Measurements from ENCODE around the gene OR2C3. TPM values are rescaled to one million over a fixed set of nuclear protein-coding genes. Genes with fewer than 3 reads are reported as not detected.
"Not testable (repeated sequence)": the region's sequence is repeated elsewhere in the genome, so short reads cannot be mapped to it uniquely, and the experiment has no call there.

OR2C3 gene
- total RNA-seq, result not detected in 2 replicates
- polyA plus RNA-seq (2012), result not detected

- no peak for DNase-seq (ENCODE audit: low read depth)
These were observed at the start of gene OR2C3 for GRCh38 chr1:247536340-247536739. Gene OR2C3 (minus strand): TSS chr1:247536440. CDS start chr1:247532511, 3,929 bp downstream.

GRCh38 chr1:247578946-247579460 lies 42.8 kb upstream of the OR2C3 start:
- no peak for DNase-seq (ENCODE audit: low read depth)

- DNase-seq (ENCODE audit: low read depth), result peak; percentile 1
These were observed 40.3 kb upstream of the OR2C3 start for GRCh38 chr1:247576514-247576913.

GRCh38 chr1:247574664-247575063 lies 38.4 kb upstream of the OR2C3 start:
- no peak for DNase-seq (ENCODE audit: low read depth)

DNA sequence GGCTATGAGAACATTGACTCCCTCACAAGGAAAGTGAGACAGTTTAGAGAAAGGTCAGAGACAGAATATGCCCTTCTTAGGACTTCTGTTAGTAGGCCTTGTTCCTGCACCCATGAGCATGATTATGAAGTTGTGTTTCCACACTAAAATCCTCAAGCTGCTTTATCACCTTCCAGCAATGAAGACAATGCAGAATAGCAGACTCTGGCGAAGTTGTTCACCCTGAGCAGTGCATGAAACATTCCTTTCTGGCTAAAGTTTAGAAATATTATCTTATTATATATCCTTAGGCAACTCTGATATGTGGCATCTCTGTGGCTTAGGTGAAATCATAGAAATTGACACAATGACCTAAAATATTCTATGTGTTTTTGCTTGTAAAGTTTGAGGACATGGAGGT lies 38.0 kb upstream of the OR2C3 start:
- no peak for DNase-seq (ENCODE audit: low read depth)

- DNase-seq (ENCODE audit: low read depth), result no peak
These were observed 26.0 kb upstream of the OR2C3 start for GRCh38 chr1:247562198-247562597.

- no peak for DNase-seq (ENCODE audit: low read depth)
These were observed 25.5 kb upstream of the OR2C3 start for GRCh38 chr1:247561711-247562110.

- no peak for DNase-seq (ENCODE audit: low read depth)
These were observed 21.9 kb upstream of the OR2C3 start for GRCh38 chr1:247557926-247558674.

DNA sequence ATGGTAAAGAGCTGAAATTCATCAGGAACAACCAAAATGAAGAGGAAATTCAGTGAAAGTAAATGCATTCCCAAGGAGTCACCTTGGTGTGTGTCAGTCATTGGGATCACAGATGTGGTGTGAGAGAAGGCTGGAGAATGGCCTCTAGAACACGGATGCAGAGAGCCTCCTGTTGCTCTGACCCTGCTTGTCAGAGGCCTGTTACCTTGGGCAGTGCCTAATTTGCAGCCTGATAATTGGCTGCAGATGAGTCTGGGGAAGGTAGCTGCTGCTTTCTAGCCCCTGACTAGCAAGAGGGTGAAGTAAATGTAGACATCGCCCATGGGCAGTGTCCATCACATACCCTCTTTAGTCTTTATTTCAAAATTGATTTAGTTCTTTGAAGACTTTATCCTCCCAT lies 16.0 kb upstream of the OR2C3 start:
- no peak for DNase-seq (ENCODE audit: low read depth)

GRCh38 chr1:247551721-247552120 lies 15.5 kb upstream of the OR2C3 start:
- DNase-seq (ENCODE audit: low read depth), result no peak

GRCh38 chr1:247548769-247549182 lies 12.5 kb upstream of the OR2C3 start, which contains the start of gene GCSAML:
Gene GCSAML (plus strand): TSS chr1:247549134. CDS start chr1:247549192, 58 bp downstream.
- no peak for DNase-seq (ENCODE audit: low read depth)

- DNase-seq (ENCODE audit: low read depth), result peak; percentile 0
These were observed 11.9 kb upstream of the OR2C3 start for GRCh38 chr1:247548092-247548491.

DNA sequence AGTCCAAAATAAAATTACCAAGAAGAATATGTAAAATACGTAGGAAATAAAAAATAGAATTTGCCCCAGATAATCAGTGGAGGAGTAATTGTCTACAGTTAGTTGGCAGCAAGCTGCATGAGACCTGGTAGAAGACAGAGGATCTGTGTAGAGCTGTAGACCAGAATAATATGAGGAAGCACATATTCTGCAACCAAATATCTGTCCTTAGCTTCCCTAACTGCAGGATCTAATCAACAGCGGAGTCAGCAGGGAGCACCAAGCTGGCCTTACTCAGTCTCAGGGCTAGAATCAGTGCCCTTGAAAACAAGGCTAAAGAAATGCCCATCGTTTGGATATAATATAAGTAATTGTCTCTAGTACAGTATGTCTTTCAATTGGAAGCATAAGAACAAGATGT lies 6.6 kb upstream of the OR2C3 start:
- no peak for DNase-seq (ENCODE audit: low read depth)

GRCh38 chr1:247540581-247540980 lies 4.3 kb upstream of the OR2C3 start:
- DNase-seq (ENCODE audit: low read depth), result no peak

GRCh38 chr1:247539215-247539614 lies 3.0 kb upstream of the OR2C3 start:
- no peak for DNase-seq (ENCODE audit: low read depth)

GRCh38 chr1:247538561-247538960 lies 2.3 kb upstream of the OR2C3 start:
- no peak for DNase-seq (ENCODE audit: low read depth)

GRCh38 chr1:247535402-247535801 lies 838 bp downstream of the OR2C3 start:
- DNase-seq (ENCODE audit: low read depth), result no peak

- no peak for DNase-seq (ENCODE audit: low read depth)
These were observed 4.3 kb downstream of the OR2C3 start for GRCh38 chr1:247531937-247532336.

DNA sequence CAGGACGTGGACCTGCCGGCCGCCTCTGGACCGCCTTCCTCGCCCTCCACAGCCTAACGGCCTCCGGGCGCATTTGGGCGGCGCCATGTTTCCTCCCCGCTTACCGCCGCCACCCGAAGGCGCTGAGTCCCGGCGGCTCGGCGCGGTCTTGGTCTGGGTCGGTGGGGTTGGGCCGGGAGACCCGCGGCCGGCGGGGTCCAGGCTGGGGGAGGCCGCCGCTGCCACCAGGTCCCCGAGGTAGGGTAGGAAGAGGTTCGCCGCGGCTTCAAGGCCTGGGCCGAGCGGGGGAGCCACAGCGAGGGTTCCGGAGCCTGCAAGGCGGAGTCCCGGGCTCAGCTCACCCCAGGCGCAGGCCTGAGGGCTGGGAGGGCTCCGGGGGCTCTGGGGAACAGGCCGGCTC lies 5.5 kb downstream of the OR2C3 start:
- no peak for DNase-seq (ENCODE audit: low read depth)

DNA sequence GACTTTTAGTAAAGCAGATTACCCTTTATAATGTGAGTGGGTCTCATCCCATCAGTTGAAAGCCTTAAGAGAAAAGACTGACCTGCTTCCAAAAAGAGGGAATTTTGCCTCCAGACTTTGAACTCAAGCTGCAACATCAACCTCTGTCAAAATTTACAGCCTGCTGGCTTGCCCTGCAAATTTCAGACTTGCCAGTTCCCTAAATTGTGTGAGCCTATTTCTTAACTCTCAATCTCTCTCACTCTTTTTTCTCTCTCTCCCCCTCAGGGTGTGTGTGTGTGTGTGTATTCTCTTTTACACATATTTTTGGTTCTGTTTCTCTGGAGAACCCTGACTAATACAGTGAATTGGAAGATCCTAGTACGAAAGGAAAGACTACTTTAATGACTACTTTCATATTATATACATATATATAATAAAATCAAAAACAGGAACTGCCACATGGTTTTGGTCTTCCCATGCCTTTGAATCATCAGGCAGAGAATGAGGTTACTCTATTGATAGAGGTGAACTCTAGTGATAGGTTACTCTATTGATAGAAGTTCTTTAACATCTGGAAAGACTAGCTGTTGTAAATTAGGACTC lies 6.4 kb downstream of the OR2C3 start:
- DNase-seq (ENCODE audit: low read depth), result no peak

- DNase-seq (ENCODE audit: low read depth), result no peak
These were observed 7.3 kb downstream of the OR2C3 start for GRCh38 chr1:247528812-247529474.

DNA sequence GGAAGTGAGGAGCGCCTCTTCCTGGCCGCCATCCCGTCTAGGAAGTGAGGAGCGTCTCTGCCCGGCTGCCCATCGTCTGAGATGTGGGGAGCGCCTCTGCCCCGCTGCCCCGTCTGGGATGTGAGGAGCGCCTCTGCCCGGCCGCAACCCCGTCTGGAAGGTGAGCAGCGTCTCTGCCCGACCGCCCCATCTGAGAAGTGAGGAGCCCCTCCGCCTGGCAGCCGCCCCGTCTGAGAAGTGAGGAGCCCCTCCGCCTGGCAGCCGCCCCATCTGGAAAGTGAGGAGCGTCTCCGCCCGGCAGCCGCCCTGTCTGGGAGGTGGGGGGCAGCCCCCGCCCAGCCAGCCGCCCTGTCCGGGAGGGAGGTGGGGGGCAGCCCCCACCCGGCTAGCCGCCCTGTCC lies 14.4 kb downstream of the OR2C3 start:
- not testable (repeated sequence) for DNase-seq (ENCODE audit: low read depth)
